Sigmoid colon (tissue), 4 donors: ENCODE results near the gene GABBR2.

Source experiments
- POLR2A ChIP-seq, 2 donors: fragments of 450-650 bp; IDR thresholded peaks; one replicate each; pipeline ENCODE4 v1.6.1; 2016; ENCODE audit warnings: antibody characterized with exemption in 2 of 2, mild to moderate bottlenecking in 2 of 2, moderate library complexity in 2 of 2
- POLR2AphosphoS5 ChIP-seq, 4 donors: sonication (generic); formaldehyde crosslinking; IDR thresholded peaks; one replicate each; pipeline ENCODE4 v1.6.1; 2017; ENCODE audit warnings: antibody characterized with exemption in 4 of 4
- TF ChIP-seq, protein P1 (sequence below), 4 experiments: fragments of 450-650 bp in 3 of 4; fragments of 200-600 bp in 1 of 4; IDR thresholded peaks; one replicate each; pipeline ENCODE4 v1.5.1; 2016 to 2019; ENCODE audit warnings: antibody characterized with exemption in 4 of 4, mild to moderate bottlenecking in 3 of 4, moderate library complexity in 2 of 4

DNA sequence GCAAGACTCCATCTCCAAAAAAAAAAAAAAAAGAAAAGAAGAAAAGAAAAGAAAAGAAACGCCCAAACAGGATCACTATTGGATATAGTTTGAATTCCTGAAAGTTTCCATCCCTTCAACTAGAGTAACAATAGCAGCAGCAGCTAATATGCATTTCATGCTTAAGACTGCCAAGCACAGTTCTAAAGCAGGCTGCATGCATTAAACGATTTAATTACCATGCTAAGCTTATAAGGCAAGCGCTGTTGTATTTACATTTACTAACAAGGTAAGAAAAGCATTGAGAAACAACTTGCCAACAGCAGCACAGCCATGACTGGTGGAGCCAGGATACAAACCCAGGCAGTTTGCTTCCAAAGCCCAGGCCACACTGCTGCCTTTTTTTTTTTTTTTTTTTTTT is 466.3 kb downstream of the GABBR2 start:
- TF ChIP-seq, protein P1, sequence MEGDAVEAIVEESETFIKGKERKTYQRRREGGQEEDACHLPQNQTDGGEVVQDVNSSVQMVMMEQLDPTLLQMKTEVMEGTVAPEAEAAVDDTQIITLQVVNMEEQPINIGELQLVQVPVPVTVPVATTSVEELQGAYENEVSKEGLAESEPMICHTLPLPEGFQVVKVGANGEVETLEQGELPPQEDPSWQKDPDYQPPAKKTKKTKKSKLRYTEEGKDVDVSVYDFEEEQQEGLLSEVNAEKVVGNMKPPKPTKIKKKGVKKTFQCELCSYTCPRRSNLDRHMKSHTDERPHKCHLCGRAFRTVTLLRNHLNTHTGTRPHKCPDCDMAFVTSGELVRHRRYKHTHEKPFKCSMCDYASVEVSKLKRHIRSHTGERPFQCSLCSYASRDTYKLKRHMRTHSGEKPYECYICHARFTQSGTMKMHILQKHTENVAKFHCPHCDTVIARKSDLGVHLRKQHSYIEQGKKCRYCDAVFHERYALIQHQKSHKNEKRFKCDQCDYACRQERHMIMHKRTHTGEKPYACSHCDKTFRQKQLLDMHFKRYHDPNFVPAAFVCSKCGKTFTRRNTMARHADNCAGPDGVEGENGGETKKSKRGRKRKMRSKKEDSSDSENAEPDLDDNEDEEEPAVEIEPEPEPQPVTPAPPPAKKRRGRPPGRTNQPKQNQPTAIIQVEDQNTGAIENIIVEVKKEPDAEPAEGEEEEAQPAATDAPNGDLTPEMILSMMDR (IDR thresholded peaks at IDR 0.05): no peak
- TF ChIP-seq POLR2AphosphoS5 (IDR thresholded peaks at IDR 0.05) (no peak), POLR2A (IDR thresholded peaks at IDR 0.05) (no peak)
